PC-9 (cell line): ENCODE measurements around the gene ACSL5. TPM values are rescaled to one million over a fixed set of nuclear protein-coding genes. Genes with fewer than 3 reads are reported as not detected.

ENCODE experiments used
- BruUV-seq: library from RNA; stranded (reverse); fragments of 400-500 nt; replicated peaks from 2 replicates; lab custom pipeline; 2021; lab: Mats Ljungman, UMichigan
- CTCF ChIA-PET: fragments of 300-600 bp; sonication (Branson Sonifier 250); formaldehyde crosslinking; loops from one replicate; lab custom pipeline; 2022; ENCODE audit warnings: antibody characterized with exemption; lab: Charles Lee
- POLR2A ChIA-PET: fragments of 300-600 bp; sonication (Branson Sonifier 250); formaldehyde crosslinking; loops from one replicate; lab custom pipeline; 2022; ENCODE audit warnings: antibody characterized with exemption; ENCODE audit not compliant: unreplicated experiment; lab: Charles Lee
- DNase-seq, 2 experiments: peaks; one replicate each; pipeline versions ENCODE4 v3.0.0 to v3.0.0-alpha.2; 2015 to 2022; ENCODE audit warnings: mixed read lengths in 1 of 2
- H2AFZ ChIP-seq: fragments of 200-600 bp; sonication (generic); 2 replicates; pipeline ENCODE4 v1.8.1; 2017; ENCODE audit warnings: antibody characterized with exemption
- H3F3A ChIP-seq: fragments of 200-600 bp; sonication (generic); 2 replicates; pipeline ENCODE4 v1.8.1; 2017; ENCODE audit warnings: antibody characterized with exemption, mild to moderate bottlenecking, low read depth; ENCODE audit not compliant: insufficient read depth
- H3K27ac ChIP-seq: fragments of 200-600 bp; sonication (generic); 2 replicates; pipeline ENCODE4 v1.6.1; 2016; ENCODE audit warnings: mixed run types
- H3K27me3 ChIP-seq: fragments of 200-600 bp; sonication (generic); 2 replicates; pipeline ENCODE4 v1.6.1; 2016; ENCODE audit warnings: low read depth, mixed run types; ENCODE audit not compliant: insufficient read depth
- H3K36me3 ChIP-seq: fragments of 200-600 bp; sonication (generic); 2 replicates; pipeline ENCODE4 v1.6.1; 2016; ENCODE audit warnings: low read depth, mixed run types
- H3K4me1 ChIP-seq: fragments of 200-600 bp; sonication (generic); replicated peaks from 2 replicates; pipeline ENCODE4 v1.6.1; 2016; ENCODE audit warnings: mixed run types; ENCODE audit not compliant: insufficient read depth
- H3K4me2 ChIP-seq: fragments of 200-600 bp; sonication (generic); 2 replicates; pipeline ENCODE4 v1.6.1; 2017; ENCODE audit warnings: mixed run types
- H3K4me3 ChIP-seq: fragments of 200-600 bp; sonication (generic); 2 replicates; pipeline ENCODE4 v1.6.1; 2016; ENCODE audit warnings: mixed run types
- H3K79me2 ChIP-seq: fragments of 200-600 bp; sonication (generic); 2 replicates; pipeline ENCODE4 v1.6.1; 2017; ENCODE audit warnings: low read depth, mixed run types
- H3K9me2 ChIP-seq: fragments of 200-600 bp; sonication (generic); 2 replicates; pipeline ENCODE4 v1.8.1; 2017; ENCODE audit warnings: mild to moderate bottlenecking; ENCODE audit not compliant: insufficient read depth
- H3K9me3 ChIP-seq: fragments of 200-600 bp; sonication (generic); 2 replicates; pipeline ENCODE4 v1.8.1; 2016; ENCODE audit warnings: low read depth; ENCODE audit not compliant: insufficient read depth
- H4K20me1 ChIP-seq: fragments of 200-600 bp; sonication (generic); 2 replicates; pipeline ENCODE4 v1.8.1; 2017; ENCODE audit not compliant: insufficient read depth
- CTCF ChIP-seq: fragments of 200-600 bp; sonication (generic); conservative IDR thresholded peaks from 2 replicates; pipeline ENCODE4 v1.6.1; 2017; ENCODE audit warnings: mixed run types, antibody characterized with exemption, mild to moderate bottlenecking, moderate library complexity
- EZH2 ChIP-seq: fragments of 200-600 bp; sonication (generic); IDR thresholded peaks from 2 replicates; pipeline ENCODE4 v1.8.0; 2017; ENCODE audit warnings: antibody characterized with exemption, low read depth
- intact Hi-C: fragments of 100-400 bp; cut with micrococcal nuclease; formaldehyde crosslinking; loops from one replicate; pipeline ENCODE4 v1.10.0; 2022; ENCODE audit not compliant: unreplicated experiment
- total RNA-seq: library from RNA; stranded (reverse); gene quantifications from 2 replicates; pipeline ENCODE4 v1.2.3, GENCODE V29; 2021

The ACSL5 gene
- total RNA-seq, 1 experiment from 2014 or later = 21.4 TPM

- H3F3A ChIP-seq = no peaks in the 10 kb centered on the region
- no TSS peak for BruUV-seq
- no peaks in the 10 kb centered on the region for H3K79me2 ChIP-seq
- TF ChIP-seq EZH2 = no peak
- TF ChIP-seq CTCF = no peak
- intact Hi-C loops = no loop called here
- no peaks in the 10 kb centered on the region for H3K27me3 ChIP-seq
- H3K36me3 ChIP-seq = no peaks in the 10 kb centered on the region
- H3K9me2 ChIP-seq = no peaks in the 10 kb centered on the region
- ChIA-PET POLR2A (no interaction called here), CTCF (no interaction called here)
- no peaks in the 10 kb centered on the region for H3K4me1 ChIP-seq
- H2AFZ ChIP-seq = no peak overlapping the region
- no peak overlapping the region for H3K4me3 ChIP-seq
- no peak for DNase-seq
- H3K9me3 ChIP-seq = no peaks in the 10 kb centered on the region
- no peak overlapping the region for H3K4me2 ChIP-seq
- H4K20me1 ChIP-seq = no peaks in the 10 kb centered on the region
- no peak overlapping the region for H3K27ac ChIP-seq
Measured at GRCh38 chr10:112333452-112333851, 40.5 kb upstream of the ACSL5 start.

- CTCF ChIA-PET = interaction anchor here (0.6 kb wide), 1 partner anchor 138 kb away, joined by 3 read pairs; no protein-coding TSS in a partner anchor
- POLR2A ChIA-PET = interaction anchor here (0.8 kb wide), 1 partner anchor 70 kb away, joined by 5 read pairs; no protein-coding TSS in a partner anchor
- intact Hi-C loops = no loop called here
- Histone ChIP-seq H3K27me3 (no peaks in the 10 kb centered on the region), H4K20me1 (no peaks in the 10 kb centered on the region), H2AFZ (no peak overlapping the region), H3K4me1 (no peaks in the 10 kb centered on the region), H3K36me3 (no peaks in the 10 kb centered on the region), H3K79me2 (no peaks in the 10 kb centered on the region), H3F3A (no peaks in the 10 kb centered on the region), H3K27ac (no peak overlapping the region), H3K4me3 (no peak overlapping the region), H3K4me2 (no peak overlapping the region), H3K9me2 (no peaks in the 10 kb centered on the region), H3K9me3 (no peaks in the 10 kb centered on the region)
- TF ChIP-seq EZH2 (no peak), CTCF (no peak)
- no peak for DNase-seq
- no TSS peak for BruUV-seq
Measured at GRCh38 chr10:112335111-112335867, 38.6 kb upstream of the ACSL5 start.

- Histone ChIP-seq H3K27ac (no peak overlapping the region), H3K4me3 (no peak overlapping the region), H3K9me2 (no peaks in the 10 kb centered on the region), H2AFZ (no peak overlapping the region), H3K4me2 (no peak overlapping the region), H3K79me2 (no peaks in the 10 kb centered on the region), H3K9me3 (no peaks in the 10 kb centered on the region), H3K4me1 (no peaks in the 10 kb centered on the region), H3F3A (no peaks in the 10 kb centered on the region), H3K27me3 (no peaks in the 10 kb centered on the region), H3K36me3 (no peaks in the 10 kb centered on the region), H4K20me1 (no peaks in the 10 kb centered on the region)
- DNase-seq = no peak
- intact Hi-C loops = no loop called here
- no peak for TF ChIP-seq CTCF
- no peak for TF ChIP-seq EZH2
- ChIA-PET POLR2A (no interaction called here), CTCF (interaction anchor here (0.6 kb wide), 1 partner anchor 138 kb away, joined by 3 read pairs; no protein-coding TSS in a partner anchor)
- BruUV-seq = no TSS peak
Measured at GRCh38 chr10:112335868-112336265, 38.0 kb upstream of the ACSL5 start.
